IPS-18c (cell line): Measurements from ENCODE around the gene TXLNA.

ENCODE experiments used
- H3K4me3 ChIP-seq: 2 replicates; pipeline ENCODE4 v1.7.0; 2013; ENCODE audit warnings: low read depth, mild to moderate bottlenecking, low read length, moderate library complexity; ENCODE audit not compliant: insufficient read depth
- H3K9me3 ChIP-seq: one replicate; pipeline ENCODE4 v1.6.1; 2013; ENCODE audit warnings: mild to moderate bottlenecking, low read length, moderate library complexity; ENCODE audit not compliant: control insufficient read depth, insufficient read depth

TXLNA gene

GRCh38 chr1:32224285-32224684, 44.8 kb downstream of the TXLNA start:
- H3K9me3 ChIP-seq: no peaks in the 10 kb centered on the region
- no peak overlapping the region for H3K4me3 ChIP-seq

- H3K4me3 ChIP-seq: no peak overlapping the region
- no peaks in the 10 kb centered on the region for H3K9me3 ChIP-seq
Measured at GRCh38 chr1:32228771-32229170, 49.3 kb downstream of the TXLNA start.

GRCh38 chr1:32231843-32232432, 52.5 kb downstream of the TXLNA start:
- H3K4me3 ChIP-seq: no peak overlapping the region
- no peaks in the 10 kb centered on the region for H3K9me3 ChIP-seq

GRCh38 chr1:32232558-32233304, 53.3 kb downstream of the TXLNA start:
- Histone ChIP-seq H3K9me3 (no peaks in the 10 kb centered on the region), H3K4me3 (no peak overlapping the region)

GRCh38 chr1:32234792-32235191, 55.3 kb downstream of the TXLNA start:
- Histone ChIP-seq H3K4me3 (no peak overlapping the region), H3K9me3 (peaks cover 2% of the 10 kb centered on the region)

GRCh38 chr1:32239337-32239736, 59.9 kb downstream of the TXLNA start:
- peaks cover 2% of the 10 kb centered on the region for H3K9me3 ChIP-seq
- peak overlapping the region; percentile 87 for H3K4me3 ChIP-seq

GRCh38 chr1:32239790-32240139, 60.3 kb downstream of the TXLNA start:
- peak overlapping the region; percentile 87 for H3K4me3 ChIP-seq
- peaks cover 2% of the 10 kb centered on the region for H3K9me3 ChIP-seq

- peaks cover 2% of the 10 kb centered on the region for H3K9me3 ChIP-seq
- H3K4me3 ChIP-seq: peak overlapping the region; percentile 87
Measured at GRCh38 chr1:32240140-32240951, 60.9 kb downstream of the TXLNA start.

- peaks cover 2% of the 10 kb centered on the region for H3K9me3 ChIP-seq
- H3K4me3 ChIP-seq: peak overlapping the region; percentile 87
Measured at GRCh38 chr1:32241001-32241763, 61.7 kb downstream of the TXLNA start.

- Histone ChIP-seq H3K4me3 (no peak overlapping the region), H3K9me3 (peaks cover 2% of the 10 kb centered on the region)
Measured at GRCh38 chr1:32242341-32242851, 62.9 kb downstream of the TXLNA start.

GRCh38 chr1:32246888-32247273, 67.4 kb downstream of the TXLNA start, which contains the start of gene FAM167B:
TSS of gene FAM167B (plus strand) at chr1:32247222. CDS start at chr1:32247422, 200 bp downstream.
- H3K9me3 ChIP-seq: no peaks in the 10 kb centered on the region
- no peak within 1 kb of the TSS for H3K4me3 ChIP-seq

- H3K4me3 ChIP-seq: no peak overlapping the region
- H3K9me3 ChIP-seq: no peaks in the 10 kb centered on the region
Measured at GRCh38 chr1:32247452-32247851, 68.0 kb downstream of the TXLNA start.
